Pancreas (tissue), 10 donors: ENCODE data around the gene NDUFAF3. TPM values are rescaled to one million over a fixed set of nuclear protein-coding genes. Genes with fewer than 3 reads are reported as not detected.

ENCODE experiments used
- ATAC-seq, 4 donors: fragments of 200-7000 bp; cut with Tn5 transposase; one replicate each; pipeline versions ENCODE4 v1.8.0 to v1.9.1; 2020; ENCODE audit warnings: mild to moderate bottlenecking in 4 of 4, moderate library complexity in 4 of 4
- DNase-seq, 6 donors: peaks; one replicate each; pipeline ENCODE4 v3.0.0-alpha.2; 2020
- FAIRE-seq: peaks from 2 replicates; lab custom pipeline; 2012; peaks lifted over from hg19 to GRCh38; lab: Jason Lieb, UNC
- H3K27ac ChIP-seq, 4 donors: fragments of 200-600 bp; sonication (generic); 1 replicate in 3 of 4; 2 replicates in 1 of 4; pipeline versions ENCODE4 v1.5.0 to v1.8.0; 2020
- H3K27me3 ChIP-seq, 4 donors: fragments of 200-600 bp; one replicate each; pipeline ENCODE4 v1.8.0; 2021
- H3K36me3 ChIP-seq, 3 donors: fragments of 200-600 bp; sonication (generic) in 1 of 3; one replicate each; pipeline versions ENCODE4 v1.5.0 to v1.8.0; 2020 to 2021
- H3K4me1 ChIP-seq, 3 donors: fragments of 200-600 bp; one replicate each; pipeline ENCODE4 v1.8.0; 2021
- H3K4me3 ChIP-seq, 4 donors: fragments of 200-600 bp; sonication (generic) in 2 of 4; one replicate each; pipeline versions ENCODE4 v1.5.0 to v1.8.0; 2020 to 2021
- H3K9me3 ChIP-seq, 4 donors: fragments of 200-600 bp; one replicate each; pipeline ENCODE4 v1.8.0; 2021
- WGBS, 2 donors: extraction: QIAGEN DNeasy Blood & Tissue Kit; methylation state at CpG; one replicate each; pipeline ENCODE4 v1.1.7; 2013; 5-methylcytosine and 5-hydroxymethylcytosine counted together
- intact Hi-C, 3 donors: fragments of 100-400 bp; cut with DNase I; formaldehyde crosslinking; loops; one replicate each; pipeline versions ENCODE4 v1.11.1 to v1.14.2; 2022
- polyA plus RNA-seq, 2 donors: library from polyadenylated mRNA; stranded (reverse); fragments of 200-250 nt; gene quantifications; one replicate each; pipeline ENCODE4 v1.2.3, GENCODE V29; 2013
- total RNA-seq, 6 donors: library from RNA; stranded (reverse); fragmentation: NEBNext Ultra II Directional in 4 of 6; extraction: Animal tissue kit (Norgen Biotek cat#: 25700) in 4 of 6; gene quantifications; one replicate each; pipeline versions ENCODE4 v1.2.1 to v1.2.4, GENCODE V29; 2021 to 2023
- TF ChIP-seq, protein P1 (sequence below), 4 donors: fragments of 200-600 bp; sonication (generic) in 3 of 4; IDR thresholded peaks; one replicate each; pipeline versions ENCODE4 v1.5.0 to v1.8.0; 2021; ENCODE audit warnings: antibody characterized with exemption in 4 of 4
- donor health status: healthy with polysubstance abuse.
- donor health status: DM: no; HTN: no; CAD: no; lungs with moderate emphysema.
- donor health status: DM: no; HTN: no; CAD: no.
- donor health status: control.
- donor health status: control.
- donor health status: Bipolar disorder and iron deficiency.
- donor health status: DM: yes; HTN: yes; CAD: no.
- donor health status: DM: no; HTN: no; CAD: no.
- donor health status: DM: no; HTN: no; CAD: no.
- donor health status: DM: yes; HTN: yes; CAD: no.

Gene NDUFAF3
- total and polyA plus RNA-seq, 8 donors = 20.9 to 72.1 (median 33.4) TPM

- H3K36me3 ChIP-seq = peaks cover 0 to 28% (median 11%) of the 10 kb centered on the region in 3 donors
- FAIRE-seq = no peak
These were observed 10.9 kb downstream of the NDUFAF3 start for GRCh38 chr3:49032646-49033304.

GRCh38 chr3:49034650-49035049, 12.7 kb downstream of the NDUFAF3 start:
- peaks cover 0 to 28% (median 11%) of the 10 kb centered on the region in 3 donors for H3K36me3 ChIP-seq
- no peaks in the 10 kb centered on the region for H3K9me3 ChIP-seq
- no peaks in the 10 kb centered on the region for H3K27me3 ChIP-seq
- 90 to 95% methylated on average over 2 of the region's 2 CpGs for WGBS, 2 donors
- H3K27ac ChIP-seq = no peak overlapping the region
- TF ChIP-seq, protein P1, sequence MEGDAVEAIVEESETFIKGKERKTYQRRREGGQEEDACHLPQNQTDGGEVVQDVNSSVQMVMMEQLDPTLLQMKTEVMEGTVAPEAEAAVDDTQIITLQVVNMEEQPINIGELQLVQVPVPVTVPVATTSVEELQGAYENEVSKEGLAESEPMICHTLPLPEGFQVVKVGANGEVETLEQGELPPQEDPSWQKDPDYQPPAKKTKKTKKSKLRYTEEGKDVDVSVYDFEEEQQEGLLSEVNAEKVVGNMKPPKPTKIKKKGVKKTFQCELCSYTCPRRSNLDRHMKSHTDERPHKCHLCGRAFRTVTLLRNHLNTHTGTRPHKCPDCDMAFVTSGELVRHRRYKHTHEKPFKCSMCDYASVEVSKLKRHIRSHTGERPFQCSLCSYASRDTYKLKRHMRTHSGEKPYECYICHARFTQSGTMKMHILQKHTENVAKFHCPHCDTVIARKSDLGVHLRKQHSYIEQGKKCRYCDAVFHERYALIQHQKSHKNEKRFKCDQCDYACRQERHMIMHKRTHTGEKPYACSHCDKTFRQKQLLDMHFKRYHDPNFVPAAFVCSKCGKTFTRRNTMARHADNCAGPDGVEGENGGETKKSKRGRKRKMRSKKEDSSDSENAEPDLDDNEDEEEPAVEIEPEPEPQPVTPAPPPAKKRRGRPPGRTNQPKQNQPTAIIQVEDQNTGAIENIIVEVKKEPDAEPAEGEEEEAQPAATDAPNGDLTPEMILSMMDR (IDR thresholded peaks at IDR 0.05) = no peak
- DNase-seq (no peak), FAIRE-seq (no peak), ATAC-seq (no peak)
- no peaks in the 10 kb centered on the region for H3K4me1 ChIP-seq
- no peak overlapping the region for H3K4me3 ChIP-seq
- intact Hi-C loops = no loop called here

More at GRCh38 chr3:49032646-49033304, 10.9 kb downstream of the NDUFAF3 start:
- Histone ChIP-seq H3K27me3 (no peaks in the 10 kb centered on the region), H3K4me3 (no peak overlapping the region), H3K27ac (no peak overlapping the region), H3K9me3 (no peaks in the 10 kb centered on the region), H3K4me1 (peaks cover 6 to 11% (median 6%) of the 10 kb centered on the region in 3 donors)
- intact Hi-C loops = no loop called here
- WGBS, 2 donors = 86 to 92% methylated on average over 6 of the region's 6 CpGs
- TF ChIP-seq, protein P1 (IDR thresholded peaks at IDR 0.05) = no peak
- DNase-seq = no peak
- ATAC-seq = no peak

DNA sequence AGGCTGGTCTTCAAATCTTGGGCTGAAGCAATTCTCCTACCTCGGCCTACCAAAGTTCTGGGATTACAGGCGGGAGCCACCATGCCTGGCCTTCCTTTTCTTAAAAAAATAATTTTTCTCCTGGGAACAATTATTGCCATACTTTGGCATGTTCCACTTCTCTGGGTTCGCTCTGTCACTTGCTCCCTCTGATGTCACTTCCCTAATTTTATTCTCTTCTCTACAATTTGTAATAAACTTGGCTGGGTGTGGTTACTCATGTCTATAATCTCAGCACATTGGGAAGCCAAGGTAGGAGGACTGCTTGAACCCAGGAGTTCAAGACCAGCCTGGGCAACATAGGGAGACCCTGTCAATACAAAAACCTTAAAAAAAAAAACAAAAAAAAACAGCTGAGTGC, 13.4 kb downstream of the NDUFAF3 start:
- TF ChIP-seq, protein P1 (IDR thresholded peaks at IDR 0.05) = no peak
- Histone ChIP-seq H3K4me3 (no peak overlapping the region), H3K27ac (no peak overlapping the region), H3K4me1 (no peaks in the 10 kb centered on the region), H3K9me3 (no peaks in the 10 kb centered on the region), H3K27me3 (no peaks in the 10 kb centered on the region), H3K36me3 (peaks cover 0 to 28% (median 11%) of the 10 kb centered on the region in 3 donors)
- WGBS, 2 donors = 88 to 92% methylated on average over 3 of the region's 3 CpGs
- intact Hi-C loops = no loop called here
- FAIRE-seq (no peak), ATAC-seq (no peak), DNase-seq (no peak)

- WGBS, 2 donors = 85 to 94% methylated on average over 1 of the region's 1 CpG
- H3K27me3 ChIP-seq = no peaks in the 10 kb centered on the region
- peaks cover 0 to 30% (median 13%) of the 10 kb centered on the region in 3 donors for H3K36me3 ChIP-seq
- DNase-seq (no peak), ATAC-seq (no peak), FAIRE-seq (no peak)
- no peak overlapping the region for H3K27ac ChIP-seq
- intact Hi-C loops = no loop called here
- TF ChIP-seq, protein P1 (IDR thresholded peaks at IDR 0.05) = no peak
- H3K9me3 ChIP-seq = no peaks in the 10 kb centered on the region
- H3K4me3 ChIP-seq = no peak overlapping the region
- no peaks in the 10 kb centered on the region for H3K4me1 ChIP-seq
These were observed 31.6 kb downstream of the NDUFAF3 start for GRCh38 chr3:49053543-49053942.

- ATAC-seq (no peak), DNase-seq (no peak), FAIRE-seq (no peak)
- no peaks in the 10 kb centered on the region for H3K27me3 ChIP-seq
- H3K4me3 ChIP-seq = no peak overlapping the region
- TF ChIP-seq, protein P1 (IDR thresholded peaks at IDR 0.05) = no peak
- intact Hi-C loops = no loop called here
- H3K36me3 ChIP-seq = peaks cover 0 to 30% (median 13%) of the 10 kb centered on the region in 3 donors
- H3K9me3 ChIP-seq = no peaks in the 10 kb centered on the region
- WGBS, 2 donors = 100% methylated on average over 2 of the region's 2 CpGs
- no peaks in the 10 kb centered on the region for H3K4me1 ChIP-seq
- H3K27ac ChIP-seq = no peak overlapping the region
These were observed 32.5 kb downstream of the NDUFAF3 start for GRCh38 chr3:49054344-49054862.
